GM19324 (cell line): Measurements from ENCODE around the gene GATA5.
"Not testable (repeated sequence)": the region's sequence is repeated elsewhere in the genome, so short reads cannot be mapped to it uniquely, and the experiment has no call there.

Experiments
- ATAC-seq: cut with Tn5 transposase; IDR thresholded peaks from one replicate; pipeline ENCODE4 v1.9.1; 2021; ENCODE audit warnings: mild to moderate bottlenecking, moderate library complexity; ENCODE audit not compliant: unreplicated experiment, low FRiP score

The GATA5 gene

DNA sequence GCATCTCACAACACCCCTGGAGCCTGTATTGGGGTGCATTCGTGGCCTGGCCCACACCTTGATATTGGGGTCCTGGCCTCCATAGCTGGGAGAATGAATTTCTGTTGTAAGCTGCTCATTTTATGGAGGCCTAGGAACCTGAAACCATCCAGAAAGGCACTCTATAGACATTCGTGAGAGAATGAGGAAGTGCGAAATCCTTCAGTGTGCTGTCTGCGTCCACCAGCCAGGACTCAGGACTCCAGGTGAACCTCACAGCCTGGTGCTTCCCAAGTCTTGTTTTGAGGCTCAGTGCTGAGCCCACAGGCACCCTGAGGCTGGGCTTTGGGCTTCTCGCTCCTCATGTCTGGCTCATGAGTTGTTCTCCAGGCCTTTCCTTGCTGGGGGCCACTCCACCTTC lies 36.6 kb downstream of the GATA5 start:
- ATAC-seq, result no peak

DNA sequence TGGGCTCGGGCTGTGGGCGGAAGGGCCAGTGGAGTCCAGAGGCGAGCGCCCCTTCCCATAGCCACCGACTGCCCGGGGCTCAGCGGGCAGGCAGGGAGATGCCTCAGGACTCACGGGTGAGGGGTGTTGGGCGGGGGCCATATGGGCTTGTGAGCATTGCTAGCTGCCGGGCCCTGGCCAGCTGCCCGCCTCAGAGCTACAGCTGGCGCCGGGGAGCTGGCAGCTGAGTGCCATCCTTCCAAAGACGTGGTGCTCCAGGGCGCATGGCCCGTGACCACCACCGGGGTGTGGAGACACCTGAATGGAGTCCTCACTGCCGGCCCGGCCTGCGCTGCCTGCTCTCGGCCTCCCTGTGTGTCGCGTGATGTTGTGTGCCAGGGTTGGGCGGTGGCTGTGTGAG lies 37.9 kb downstream of the GATA5 start:
- ATAC-seq, result no peak

DNA sequence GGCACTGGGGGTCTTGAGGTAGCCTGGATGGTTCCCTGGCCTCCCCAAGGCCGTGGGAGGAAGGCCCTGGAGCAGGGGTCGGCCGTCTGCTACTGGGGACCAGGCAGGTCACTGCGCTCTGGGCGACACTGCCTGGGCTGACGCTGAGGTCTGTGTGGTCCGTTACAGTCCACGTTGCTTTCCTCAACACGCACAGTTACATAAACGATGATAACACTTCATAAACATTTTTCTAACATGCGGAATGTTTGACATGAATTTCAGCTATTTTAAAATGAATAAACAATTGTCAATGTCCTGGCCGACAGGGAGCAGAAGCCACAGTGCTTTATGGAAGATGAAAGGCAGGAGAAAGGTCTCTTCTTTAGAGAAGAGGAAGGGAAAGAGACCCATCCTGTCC lies 38.3 kb downstream of the GATA5 start:
- ATAC-seq, result no peak

DNA sequence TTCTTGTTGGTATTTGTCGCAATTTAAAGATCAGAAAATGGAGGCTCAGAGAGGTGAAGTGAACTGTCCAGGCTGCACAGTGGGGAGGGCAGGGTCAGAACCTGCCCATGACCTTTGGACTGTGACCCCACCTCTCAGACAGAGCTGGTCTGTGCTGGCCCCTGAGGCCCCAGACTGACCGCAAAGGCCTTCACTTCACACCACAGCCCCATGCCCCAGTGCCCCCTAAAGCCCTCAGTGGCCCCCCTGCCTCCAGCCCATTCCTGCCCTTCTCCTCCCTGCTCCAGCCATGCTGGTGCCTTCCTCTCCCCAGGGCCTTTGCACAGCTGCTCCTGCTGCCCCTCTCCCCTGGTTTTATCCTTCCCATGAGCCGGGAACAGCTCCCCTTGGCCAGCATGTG lies 39.1 kb downstream of the GATA5 start:
- no peak for ATAC-seq

DNA sequence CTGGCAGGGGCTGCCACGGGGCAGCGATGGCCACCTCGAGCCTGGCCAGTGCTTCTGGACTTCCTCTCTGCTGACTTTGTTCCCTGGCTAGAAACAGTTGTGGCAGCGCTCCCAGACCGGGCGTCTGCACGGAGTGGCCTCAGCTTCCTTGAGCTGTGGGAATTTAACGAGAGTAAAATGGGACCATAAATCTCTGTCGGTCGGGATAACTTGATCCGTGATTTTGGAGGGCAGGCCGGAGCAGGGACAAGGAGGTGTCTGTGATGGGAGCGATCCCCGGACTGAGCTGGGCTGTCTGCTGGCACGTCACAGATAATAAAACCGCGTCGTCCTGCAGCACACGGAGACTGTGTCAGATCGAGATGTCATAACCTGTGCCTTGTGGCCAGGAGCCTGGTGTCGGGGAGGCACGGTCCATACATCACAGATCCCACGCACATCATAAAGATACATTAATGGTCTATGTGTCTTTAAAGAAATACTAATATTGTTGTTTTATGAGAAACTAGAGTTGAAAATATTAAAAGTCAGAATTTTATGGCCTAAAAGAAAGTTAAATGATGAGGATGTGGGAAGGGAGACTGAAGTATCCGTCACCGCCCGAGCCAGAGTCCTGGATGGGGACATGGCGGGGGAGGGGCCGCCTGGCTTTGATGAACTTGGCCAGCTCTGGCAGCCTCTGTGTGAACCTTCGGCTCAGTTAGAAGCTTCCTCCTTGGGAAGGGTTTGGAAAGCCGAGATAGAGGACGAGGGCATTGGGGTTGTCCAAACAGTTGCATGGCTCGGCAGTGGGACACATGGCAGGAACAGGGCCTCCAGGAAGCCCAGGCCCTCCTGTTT lies 41.9 kb downstream of the GATA5 start:
- no peak for ATAC-seq

DNA sequence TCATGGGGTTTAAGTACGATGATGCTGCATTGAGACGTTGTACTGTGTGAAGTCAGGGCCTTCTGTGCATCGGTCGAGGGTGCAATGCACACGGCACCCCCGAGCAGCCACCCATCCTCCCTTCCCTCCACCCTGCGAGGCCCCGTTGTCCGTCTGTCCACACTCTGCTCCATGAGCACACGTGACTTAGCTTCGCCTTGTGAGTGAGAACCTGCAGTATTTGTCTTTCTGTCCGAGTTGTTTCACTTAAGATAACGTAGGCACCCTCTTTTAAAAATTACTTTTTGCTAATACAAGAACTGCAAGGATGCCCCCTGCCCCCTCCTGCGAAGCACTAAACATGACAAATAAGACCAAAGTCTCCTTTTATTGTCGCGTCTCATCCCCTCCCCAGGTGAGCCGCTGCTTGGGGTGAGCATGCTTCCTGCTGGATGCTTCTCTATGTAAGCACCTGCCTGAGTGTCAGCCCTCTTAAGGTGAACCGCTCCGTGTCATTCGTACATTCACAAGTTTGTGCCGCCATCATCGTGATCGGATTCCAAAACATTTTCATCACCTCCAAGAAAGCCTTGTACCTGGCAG lies 44.8 kb downstream of the GATA5 start:
- ATAC-seq, result no peak

DNA sequence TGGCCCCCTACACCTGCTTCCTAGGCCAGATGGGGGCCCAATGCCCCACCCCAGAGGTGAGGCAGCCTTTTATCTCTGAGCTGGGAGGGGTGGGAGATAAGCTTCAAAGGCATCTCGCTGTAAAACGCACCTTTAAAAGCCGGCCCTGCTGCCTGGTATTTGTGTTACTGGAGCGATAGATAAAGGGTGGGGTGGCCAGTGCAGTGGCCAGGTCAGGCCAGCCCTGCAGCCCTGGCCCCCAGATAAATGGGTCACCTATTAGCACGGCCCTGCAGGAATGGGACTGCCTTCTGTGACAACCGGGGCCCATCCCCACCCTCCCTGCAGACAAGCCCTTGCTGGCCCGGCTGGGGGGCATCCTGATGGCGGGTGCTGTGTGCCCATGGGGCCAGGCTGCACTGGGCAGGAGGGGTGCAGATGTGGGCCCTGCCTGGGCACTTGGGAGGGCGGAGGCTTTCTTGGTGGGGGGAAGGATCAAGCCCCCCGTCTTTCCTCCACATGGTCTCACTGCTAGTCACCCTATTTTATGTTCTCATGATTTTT lies 45.4 kb downstream of the GATA5 start:
- no peak for ATAC-seq

DNA sequence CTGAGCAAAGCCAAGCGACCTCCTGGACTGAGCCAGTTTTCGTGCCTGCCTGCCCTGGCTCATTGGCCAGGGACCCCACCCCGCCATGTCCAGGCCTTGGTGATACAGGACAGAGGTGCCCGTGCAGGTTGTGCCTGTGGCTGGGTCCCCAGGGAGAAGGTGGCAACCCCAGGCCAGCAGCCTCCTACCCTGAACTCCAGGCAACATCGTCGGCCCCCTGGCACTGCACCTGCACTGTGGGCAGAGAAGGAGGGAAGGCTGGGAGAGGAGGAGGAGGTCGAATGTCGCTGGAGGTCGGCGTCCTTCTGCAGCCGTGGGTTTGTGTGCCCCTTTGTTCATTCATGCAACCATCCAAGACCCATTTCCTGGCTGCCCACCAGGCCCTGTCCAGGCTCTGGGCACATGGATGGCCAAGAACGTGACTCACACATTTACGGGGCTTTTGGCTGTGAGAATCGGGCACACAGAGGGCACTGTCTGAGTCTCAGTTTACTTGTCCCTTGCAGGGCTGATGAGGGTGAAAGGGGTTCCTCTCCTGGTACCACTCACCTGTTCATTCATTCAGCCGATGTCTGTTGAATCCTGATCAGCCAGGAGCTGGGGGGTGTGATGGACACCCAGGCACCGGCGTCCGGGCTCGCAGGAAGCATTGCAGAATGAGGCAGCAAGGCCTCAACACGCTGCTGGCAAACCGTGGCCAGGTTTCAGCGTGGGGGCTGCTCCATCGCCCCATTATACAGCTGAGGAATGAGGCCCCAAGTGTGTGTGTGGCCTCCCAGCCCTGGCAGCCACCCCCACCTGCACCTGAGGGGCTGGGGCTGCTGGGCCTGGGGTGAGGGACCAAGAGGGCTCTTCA lies 46.1 kb downstream of the GATA5 start:
- ATAC-seq, result no peak

DNA sequence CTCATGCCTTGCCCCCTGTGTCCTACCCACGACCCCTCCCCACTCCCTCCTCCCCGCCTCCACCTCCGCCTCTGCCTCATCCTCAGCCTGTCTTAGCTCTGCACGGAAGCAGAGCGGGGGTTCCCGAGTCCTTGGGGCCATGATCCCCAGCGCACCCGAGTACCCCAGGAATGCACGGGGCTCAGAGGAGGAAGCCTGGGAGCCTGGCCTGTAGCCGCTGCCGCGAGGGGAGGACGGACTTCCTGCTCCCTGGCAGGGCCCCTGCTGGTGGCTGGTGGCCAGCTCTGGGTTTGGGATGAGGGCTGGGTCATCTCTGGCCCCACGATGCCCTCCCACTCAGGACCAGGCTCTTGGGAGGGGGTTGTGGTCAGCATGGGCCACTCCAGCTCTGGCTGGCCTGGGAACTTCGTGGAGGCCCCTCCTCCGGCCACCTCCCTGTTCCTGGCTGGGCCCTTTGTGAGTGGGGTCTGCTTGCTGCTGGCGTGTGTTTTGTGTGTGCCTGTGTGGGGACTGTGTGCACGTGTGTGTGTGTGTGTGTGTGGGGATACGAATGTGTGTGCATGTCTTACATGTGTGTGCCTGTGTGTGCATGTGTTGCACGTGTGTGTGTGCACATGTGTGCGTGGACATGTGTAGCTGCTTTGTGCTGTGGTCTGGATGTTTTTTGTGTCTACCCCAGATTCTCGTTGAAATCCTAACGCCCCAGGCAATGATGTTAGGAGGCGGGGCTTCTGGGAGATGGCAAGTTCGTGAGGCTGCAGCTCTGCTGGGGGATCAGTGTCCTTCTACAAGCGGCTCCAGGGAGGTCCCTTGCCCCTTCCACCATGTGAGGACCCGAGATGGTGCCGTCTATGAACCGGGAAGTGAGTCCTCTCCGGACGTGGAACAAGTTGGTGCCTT lies 47.1 kb downstream of the GATA5 start:
- ATAC-seq, result no peak

DNA sequence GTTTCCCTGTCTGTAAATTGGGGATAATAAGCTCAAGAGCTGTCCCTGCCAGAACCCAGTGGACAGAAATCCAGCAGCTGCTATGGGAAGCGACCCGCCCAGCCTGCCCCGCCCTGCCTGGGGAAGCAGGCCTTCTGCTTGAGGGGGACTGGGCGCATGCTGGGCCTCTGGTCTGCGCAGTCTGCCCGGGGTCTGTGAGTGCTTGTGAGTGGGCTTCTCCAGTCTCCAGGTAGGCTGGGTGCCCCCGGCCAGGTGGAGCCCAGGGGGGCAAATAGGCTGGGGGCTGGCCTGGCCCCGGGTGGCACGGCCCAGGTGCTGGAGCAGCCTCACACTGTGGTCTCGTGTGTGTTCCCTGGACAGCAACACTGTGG lies 47.8 kb downstream of the GATA5 start:
- no peak for ATAC-seq

DNA sequence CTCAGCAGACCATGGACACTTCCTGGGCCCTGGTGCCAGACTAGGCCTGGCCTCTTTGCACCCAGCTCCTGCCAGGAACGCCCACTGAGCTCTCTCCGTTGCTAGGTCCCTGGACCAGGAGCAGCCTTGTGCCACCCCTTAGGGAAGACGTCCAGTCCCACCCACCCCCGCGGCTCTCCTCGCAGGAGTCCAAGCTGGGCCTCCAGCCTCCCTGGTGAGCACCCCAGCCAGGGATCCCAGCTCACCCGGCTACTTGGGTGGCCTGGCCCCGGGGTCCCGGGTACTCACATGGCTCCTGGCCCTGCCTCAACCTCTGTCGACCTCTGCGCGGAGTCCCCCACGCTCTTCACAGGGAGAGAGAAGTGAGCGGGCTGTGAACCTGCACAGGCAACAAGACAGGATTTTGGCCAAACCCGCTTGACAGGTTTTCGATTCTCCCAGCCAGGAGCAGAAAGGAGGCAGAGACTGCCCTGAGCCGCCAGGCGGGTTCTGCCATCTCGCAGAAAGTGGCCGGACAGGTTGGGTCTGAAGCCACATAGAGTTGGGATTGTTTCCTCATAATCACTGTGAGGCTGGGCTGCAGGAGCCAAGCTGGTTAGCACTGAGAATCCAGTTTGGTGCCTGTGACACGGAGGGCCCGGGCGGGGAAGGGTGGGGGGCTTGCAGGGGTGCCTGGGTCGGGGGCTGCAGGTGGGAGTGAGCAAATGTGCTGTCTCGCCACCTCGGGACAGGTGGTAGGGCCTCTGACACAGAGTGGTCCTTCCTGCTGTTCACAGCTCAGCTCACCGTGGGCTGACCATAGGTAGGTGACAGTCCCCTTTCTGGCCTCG lies 48.4 kb downstream of the GATA5 start, which contains the start of gene RBBP8NL:
TSS of gene RBBP8NL (minus strand) at position 368 of the 830 bp plus-strand sequence. CDS start 7,892 bp downstream, outside the sequence.
- no peak for ATAC-seq

DNA sequence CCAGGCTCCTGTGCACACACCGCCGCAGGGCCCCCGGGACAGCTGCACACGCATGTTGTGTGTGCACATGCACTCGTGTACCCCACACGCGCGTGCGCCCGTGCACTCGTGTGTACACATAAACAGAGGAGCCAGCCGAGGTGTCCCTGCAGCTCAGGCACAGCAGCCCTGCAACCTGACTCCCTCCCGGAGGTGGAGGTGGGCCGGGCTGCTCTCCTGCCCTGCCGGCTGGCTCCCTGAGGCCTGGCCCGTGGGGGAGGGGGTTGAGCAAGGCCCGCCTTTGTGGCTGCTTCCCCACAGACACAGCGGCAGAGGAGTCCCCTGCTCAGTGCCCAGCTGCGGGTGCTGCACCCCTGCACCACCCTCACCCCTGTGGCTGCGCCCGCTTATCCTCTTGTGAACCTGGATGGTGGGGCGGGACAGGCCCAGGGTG lies 49.1 kb downstream of the GATA5 start:
- ATAC-seq, result no peak

DNA sequence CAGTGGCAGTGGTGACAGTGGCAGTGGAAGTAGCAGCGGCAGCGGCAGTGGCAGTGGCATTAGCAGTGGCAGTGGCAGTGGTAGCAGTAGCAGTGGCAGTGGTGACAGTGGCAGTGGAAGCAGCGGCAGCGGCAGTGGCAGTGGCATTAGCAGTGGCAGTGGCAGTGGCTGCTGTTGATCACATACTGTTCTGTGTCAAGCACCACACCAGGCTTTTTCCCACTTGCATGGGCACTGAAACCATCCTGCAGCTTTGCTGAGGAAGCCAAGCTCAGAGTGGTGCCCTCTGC lies 49.8 kb downstream of the GATA5 start:
- ATAC-seq, result not testable (repeated sequence)

DNA sequence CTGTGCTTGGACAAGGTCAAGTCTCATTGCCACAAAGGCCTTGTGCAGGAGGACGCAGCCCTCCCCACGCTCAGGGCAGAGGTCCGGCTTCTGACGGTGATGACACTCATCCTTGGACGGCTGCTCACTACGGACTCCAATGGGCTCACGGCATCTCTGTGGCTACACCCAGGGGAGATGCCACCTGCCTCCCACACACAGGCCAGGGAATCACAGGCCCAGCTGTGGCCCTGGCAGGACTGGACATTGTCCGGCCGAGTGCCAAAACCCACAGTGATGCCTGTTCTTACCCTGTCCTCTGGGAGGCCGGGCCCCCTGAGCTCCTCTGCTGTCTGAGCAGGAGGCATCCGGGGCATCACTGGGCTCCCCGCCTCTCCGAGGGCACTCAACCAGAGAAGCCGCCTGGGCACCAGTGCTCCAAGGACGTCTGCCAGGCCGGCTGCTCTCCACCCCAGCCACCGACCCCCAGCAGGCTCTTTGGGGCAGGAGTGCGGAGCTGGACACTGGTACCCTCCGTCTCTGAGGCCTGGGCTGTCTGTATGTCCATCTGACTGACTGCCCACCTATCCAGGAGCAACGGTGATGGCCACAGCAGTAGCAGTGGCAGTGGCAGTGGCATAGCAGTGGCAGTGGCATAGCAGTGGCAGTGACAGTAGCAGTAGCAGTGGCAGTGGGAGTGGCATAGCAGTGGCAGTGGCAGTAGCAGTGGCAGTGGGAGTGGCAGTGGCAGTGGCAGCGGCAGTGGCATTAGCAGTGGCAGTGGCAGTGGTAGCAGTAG lies 50.3 kb downstream of the GATA5 start:
- ATAC-seq, result no peak

DNA sequence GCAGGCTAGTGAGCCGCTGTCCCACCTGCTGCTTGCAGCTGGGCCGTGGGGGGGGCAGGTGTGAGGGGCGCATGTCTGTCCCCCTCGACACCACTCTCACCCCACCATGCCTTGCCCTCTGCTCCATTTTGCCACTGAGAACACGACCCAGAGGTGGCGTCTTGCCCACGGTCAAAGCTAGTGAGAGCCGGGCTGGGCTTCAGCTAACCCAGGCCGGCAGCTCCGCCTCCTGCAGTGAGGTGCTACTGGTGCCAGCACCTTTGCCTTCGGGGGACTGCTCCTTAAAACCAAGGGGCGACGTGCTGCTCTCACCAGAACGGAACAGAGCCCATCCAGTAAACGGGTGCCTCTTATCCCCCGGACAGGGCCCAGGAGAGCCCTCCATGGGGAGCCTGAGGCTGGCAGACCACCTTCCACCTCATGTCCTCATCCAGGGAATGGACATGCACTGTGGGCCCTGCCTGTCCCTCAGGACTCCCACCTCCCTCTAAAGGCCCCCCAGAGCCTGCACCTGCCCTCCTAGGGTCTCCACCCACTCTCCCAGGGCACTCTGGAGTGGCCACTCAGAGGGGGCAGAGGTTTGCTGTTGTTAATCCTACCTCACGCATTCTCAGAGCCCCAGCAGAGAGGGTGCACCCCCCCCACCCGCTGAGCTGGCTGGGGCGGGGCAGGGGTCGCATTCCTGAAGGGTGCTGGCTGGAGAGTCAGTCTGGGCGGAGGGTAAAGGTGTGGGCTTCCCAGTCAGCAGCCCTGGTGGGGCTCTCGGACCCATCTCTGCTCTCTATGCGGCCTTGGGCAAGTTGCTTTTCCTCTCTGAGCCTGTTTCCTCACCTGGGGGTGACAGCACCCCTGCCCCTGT lies 51.3 kb downstream of the GATA5 start:
- no peak for ATAC-seq

DNA sequence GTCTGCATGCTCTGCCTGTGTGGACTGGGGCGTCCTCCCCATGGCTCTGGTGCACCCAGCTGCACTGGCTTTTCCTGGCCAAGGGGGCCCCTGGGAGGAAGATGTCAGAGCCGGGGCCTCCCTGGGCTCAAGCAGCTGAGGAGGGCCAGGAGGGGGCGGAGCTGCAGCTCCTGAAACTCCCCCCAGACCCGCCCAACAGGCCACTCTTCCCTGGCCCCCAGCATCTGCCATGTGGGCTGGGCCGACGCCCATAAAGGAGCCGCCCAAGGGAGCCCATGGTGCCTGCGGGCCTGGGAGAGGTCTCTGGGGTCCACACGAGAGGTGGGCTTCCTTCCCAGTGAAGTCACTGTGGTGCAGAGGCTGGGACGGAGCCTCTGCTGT lies 52.5 kb downstream of the GATA5 start:
- ATAC-seq, result no peak

DNA sequence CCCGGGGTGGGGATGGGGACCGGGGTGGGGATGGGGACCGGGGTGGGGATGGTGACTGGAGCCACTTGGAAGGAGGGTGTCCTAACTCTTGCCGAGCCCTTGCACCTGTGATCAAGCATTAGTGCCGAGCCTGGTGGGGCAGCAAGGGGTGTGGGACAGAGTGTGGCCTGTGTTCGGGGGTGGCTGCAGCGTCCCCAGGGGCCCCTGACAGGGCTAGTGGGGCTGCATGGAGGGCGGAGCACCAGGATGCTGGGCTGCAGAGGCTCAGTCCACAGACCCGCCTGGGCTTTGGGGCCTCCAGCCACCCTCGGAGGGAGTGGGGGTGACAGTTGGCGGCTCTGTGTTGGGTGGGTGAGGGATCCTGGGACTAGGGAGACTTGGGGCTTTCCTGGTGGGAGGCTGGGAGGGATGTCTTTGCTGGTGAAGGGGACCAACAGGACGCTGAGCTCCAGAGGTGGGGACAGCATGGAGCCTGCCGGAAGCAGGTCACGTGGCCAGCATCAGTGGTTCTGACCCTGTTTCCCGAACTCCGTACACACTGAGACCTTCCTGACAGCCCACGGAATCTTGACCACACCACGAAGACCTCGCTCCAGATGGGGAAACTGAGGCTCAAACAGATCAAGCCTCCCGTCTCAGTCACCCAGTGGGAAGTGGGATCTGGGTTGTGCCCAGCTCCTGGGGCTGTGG lies 53.0 kb downstream of the GATA5 start:
- no peak for ATAC-seq
